ENCODE data around the gene GPR142. TPM values are rescaled to one million over a fixed set of nuclear protein-coding genes. Genes with fewer than 3 reads are reported as not detected.

The GPR142 gene
- total and polyA plus RNA-seq, 8 donors, result not detected

DNA sequence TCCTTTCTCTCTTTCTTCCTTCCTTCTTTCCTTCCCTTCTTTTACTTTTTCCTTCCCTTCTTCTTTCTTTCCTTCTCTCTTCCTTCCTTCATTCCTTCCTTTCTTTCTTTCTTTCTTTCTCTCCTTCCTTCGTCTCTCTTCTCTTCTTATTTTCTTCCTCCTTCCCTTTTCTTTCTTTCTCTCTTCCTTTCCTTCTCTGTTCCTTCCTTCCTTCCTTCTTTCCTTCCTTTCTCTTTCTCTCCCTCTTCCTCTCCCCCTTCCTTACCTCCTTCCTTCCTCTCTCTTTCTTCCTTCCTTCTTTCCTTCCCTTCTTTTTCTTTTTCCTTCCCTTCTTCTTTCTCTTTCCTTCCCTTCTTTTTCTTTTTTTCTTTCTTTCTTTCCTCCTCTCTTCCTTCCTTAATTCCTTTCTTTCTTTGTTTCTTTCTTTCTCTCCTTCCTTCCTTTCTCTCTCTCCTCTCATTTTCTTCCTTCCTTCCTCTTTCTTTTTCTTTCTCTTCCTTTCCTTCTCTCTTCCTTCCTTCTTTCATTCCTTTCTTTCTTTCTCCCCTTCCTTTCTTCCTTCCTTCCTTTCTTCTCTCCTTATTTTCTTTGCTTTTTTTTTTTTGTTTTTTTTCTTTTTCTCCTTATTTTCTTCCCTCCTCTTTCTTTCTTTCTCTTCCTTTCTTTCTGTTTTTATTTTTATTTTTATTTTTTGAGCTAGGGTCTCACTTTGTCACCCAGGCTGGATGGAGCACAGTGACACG is 22.8 kb downstream of the GPR142 start:
- Histone ChIP-seq H3K4me3 (no peak overlapping the region), H3K4me1 (peaks cover 7 to 35% (median 22%) of the 10 kb centered on the region in 4 donors), H3K9me3 (no peaks in the 10 kb centered on the region), H3K36me3 (no peaks in the 10 kb centered on the region), H3K27ac (peak overlapping the region in 4 of 5 donors; percentile 6 to 43 (median 26)), H3K27me3 (no peaks in the 10 kb centered on the region)
- DNase-seq, result no peak
- intact Hi-C loops (cut with DNase I; ENCODE audit: low total_unique reads), result no loop called here
- 80 to 93% (median 87%) methylated on average over 2 of the region's 2 CpGs for WGBS, 5 donors
- TF ChIP-seq POLR2A (IDR thresholded peaks at IDR 0.05) (no peak), EP300 (IDR thresholded peaks at IDR 0.05) (no peak), POLR2AphosphoS5 (IDR thresholded peaks at IDR 0.05) (no peak)
- TF ChIP-seq, protein P1, sequence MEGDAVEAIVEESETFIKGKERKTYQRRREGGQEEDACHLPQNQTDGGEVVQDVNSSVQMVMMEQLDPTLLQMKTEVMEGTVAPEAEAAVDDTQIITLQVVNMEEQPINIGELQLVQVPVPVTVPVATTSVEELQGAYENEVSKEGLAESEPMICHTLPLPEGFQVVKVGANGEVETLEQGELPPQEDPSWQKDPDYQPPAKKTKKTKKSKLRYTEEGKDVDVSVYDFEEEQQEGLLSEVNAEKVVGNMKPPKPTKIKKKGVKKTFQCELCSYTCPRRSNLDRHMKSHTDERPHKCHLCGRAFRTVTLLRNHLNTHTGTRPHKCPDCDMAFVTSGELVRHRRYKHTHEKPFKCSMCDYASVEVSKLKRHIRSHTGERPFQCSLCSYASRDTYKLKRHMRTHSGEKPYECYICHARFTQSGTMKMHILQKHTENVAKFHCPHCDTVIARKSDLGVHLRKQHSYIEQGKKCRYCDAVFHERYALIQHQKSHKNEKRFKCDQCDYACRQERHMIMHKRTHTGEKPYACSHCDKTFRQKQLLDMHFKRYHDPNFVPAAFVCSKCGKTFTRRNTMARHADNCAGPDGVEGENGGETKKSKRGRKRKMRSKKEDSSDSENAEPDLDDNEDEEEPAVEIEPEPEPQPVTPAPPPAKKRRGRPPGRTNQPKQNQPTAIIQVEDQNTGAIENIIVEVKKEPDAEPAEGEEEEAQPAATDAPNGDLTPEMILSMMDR (IDR thresholded peaks at IDR 0.05), result no peak

GRCh38 chr17:74390680-74391653 is 23.7 kb downstream of the GPR142 start:
- intact Hi-C loops (cut with DNase I; ENCODE audit: low total_unique reads), result no loop called here
- no peak for TF ChIP-seq POLR2AphosphoS5 (IDR thresholded peaks at IDR 0.05)
- no peak for TF ChIP-seq POLR2A (IDR thresholded peaks at IDR 0.05)
- TF ChIP-seq EP300 (IDR thresholded peaks at IDR 0.05), result no peak
- TF ChIP-seq, protein P1 (IDR thresholded peaks at IDR 0.05), result no peak
- peak overlapping the region in 1 of 5 donors; percentile 44 for H3K27ac ChIP-seq
- no peaks in the 10 kb centered on the region for H3K27me3 ChIP-seq
- no peaks in the 10 kb centered on the region for H3K9me3 ChIP-seq
- DNase-seq, result no peak
- no peak overlapping the region for H3K4me3 ChIP-seq
- WGBS, 5 donors, result 72 to 82% (median 76%) methylated on average over 9 to 11 of the region's 11 CpGs
- peaks cover 7 to 42% (median 23%) of the 10 kb centered on the region in 4 donors for H3K4me1 ChIP-seq
- no peaks in the 10 kb centered on the region for H3K36me3 ChIP-seq

DNA sequence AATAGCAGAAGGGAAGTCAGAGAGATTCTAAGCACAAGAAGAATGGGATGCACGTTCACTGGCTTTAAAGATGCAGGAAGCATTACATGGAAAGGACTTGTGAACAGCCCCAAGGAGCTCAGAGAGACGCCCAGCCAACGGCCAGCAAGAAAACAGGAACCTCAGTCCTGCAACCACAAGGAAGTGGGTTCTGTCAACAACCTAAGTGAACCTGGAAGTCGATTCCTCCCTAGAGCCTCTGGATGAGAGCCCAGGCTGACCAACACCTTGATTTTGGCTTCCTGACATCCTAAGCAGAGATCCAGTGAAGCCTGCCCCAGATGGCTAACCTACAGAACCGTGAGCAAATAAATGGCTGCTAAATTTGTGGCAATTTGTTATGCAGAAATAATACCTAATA is 24.5 kb downstream of the GPR142 start:
- intact Hi-C loops (cut with DNase I; ENCODE audit: low total_unique reads), result no loop called here
- Histone ChIP-seq H3K4me1 (peaks cover 7 to 42% (median 22%) of the 10 kb centered on the region in 4 donors), H3K27ac (no peak overlapping the region), H3K4me3 (no peak overlapping the region), H3K9me3 (no peaks in the 10 kb centered on the region), H3K27me3 (no peaks in the 10 kb centered on the region), H3K36me3 (no peaks in the 10 kb centered on the region)
- TF ChIP-seq EP300 (IDR thresholded peaks at IDR 0.05) (no peak), POLR2AphosphoS5 (IDR thresholded peaks at IDR 0.05) (no peak), POLR2A (IDR thresholded peaks at IDR 0.05) (no peak)
- TF ChIP-seq, protein P1 (IDR thresholded peaks at IDR 0.05), result no peak
- WGBS, 5 donors, result 45 to 62% (median 53%) methylated on average over 5 of the region's 5 CpGs
- DNase-seq, result peak in 1 of 2 donors; percentile 48

DNA sequence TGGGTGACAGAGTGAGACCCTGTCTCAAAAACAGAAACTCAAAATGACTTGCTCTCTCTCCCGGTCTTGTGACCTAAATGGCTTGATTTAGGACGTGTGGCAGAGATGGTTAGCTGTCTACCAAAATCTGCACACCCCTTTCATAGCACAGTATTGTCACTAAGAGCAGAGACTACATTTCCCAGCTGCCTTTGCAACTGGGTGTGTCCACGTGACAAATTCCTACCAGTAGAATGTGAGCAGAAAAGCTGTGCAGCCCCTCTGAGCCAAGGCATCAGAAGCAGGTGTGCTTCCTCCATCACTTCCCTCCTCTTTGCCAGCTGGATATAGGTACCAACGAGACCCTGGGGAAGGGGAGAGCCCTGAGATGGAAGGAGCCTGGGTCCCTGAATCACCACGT is 25.5 kb downstream of the GPR142 start:
- Histone ChIP-seq H3K9me3 (no peaks in the 10 kb centered on the region), H3K4me3 (no peak overlapping the region), H3K4me1 (peaks cover under 1 to 33% (median 17%) of the 10 kb centered on the region in 4 donors), H3K27me3 (no peaks in the 10 kb centered on the region), H3K36me3 (no peaks in the 10 kb centered on the region), H3K27ac (no peak overlapping the region)
- no peak for DNase-seq
- TF ChIP-seq, protein P1 (IDR thresholded peaks at IDR 0.05), result no peak
- no peak for TF ChIP-seq POLR2AphosphoS5 (IDR thresholded peaks at IDR 0.05)
- TF ChIP-seq POLR2A (IDR thresholded peaks at IDR 0.05), result no peak
- TF ChIP-seq EP300 (IDR thresholded peaks at IDR 0.05), result no peak
- WGBS, 5 donors, result 71 to 83% (median 74%) methylated on average over 5 of the region's 5 CpGs
- intact Hi-C loops (cut with DNase I; ENCODE audit: low total_unique reads), result no loop called here

Data from stomach (tissue), 9 donors.